HG03039 (cell line): ENCODE results near the gene ATP9A.
"Not testable (repeated sequence)": the region's sequence is repeated elsewhere in the genome, so short reads cannot be mapped to it uniquely, and the experiment has no call there.

ENCODE experiments used
- ATAC-seq: cut with Tn5 transposase; IDR thresholded peaks from one replicate; pipeline ENCODE4 v1.9.1; 2021; ENCODE audit warnings: mild to moderate bottlenecking, moderate library complexity; ENCODE audit not compliant: unreplicated experiment

Gene ATP9A

GRCh38 chr20:51584116-51584515 is 184.1 kb downstream of the ATP9A start:
- no peak for ATAC-seq

- no peak for ATAC-seq
Measured at GRCh38 chr20:51583499-51583898, 184.7 kb downstream of the ATP9A start.

GRCh38 chr20:51583073-51583472 is 185.1 kb downstream of the ATP9A start:
- ATAC-seq = no peak

- no peak for ATAC-seq
Measured at GRCh38 chr20:51581571-51581970, 186.6 kb downstream of the ATP9A start.

GRCh38 chr20:51579137-51579536 is 189.1 kb downstream of the ATP9A start:
- ATAC-seq = no peak

- no peak for ATAC-seq
Measured at GRCh38 chr20:51578145-51578459, 190.1 kb downstream of the ATP9A start.

GRCh38 chr20:51577432-51578144 is 190.6 kb downstream of the ATP9A start:
- ATAC-seq = no peak

- ATAC-seq = no peak
Measured at GRCh38 chr20:51575486-51575885, 192.7 kb downstream of the ATP9A start.

GRCh38 chr20:51574248-51575033 is 193.7 kb downstream of the ATP9A start:
- ATAC-seq = no peak

- no peak for ATAC-seq
Measured at GRCh38 chr20:51573576-51574243, 194.5 kb downstream of the ATP9A start.

GRCh38 chr20:51571460-51571794 is 196.8 kb downstream of the ATP9A start:
- no peak for ATAC-seq

GRCh38 chr20:51570739-51571459 is 197.3 kb downstream of the ATP9A start:
- ATAC-seq = no peak

GRCh38 chr20:51569815-51570738 is 198.1 kb downstream of the ATP9A start:
- ATAC-seq = no peak

- not testable (repeated sequence) for ATAC-seq
Measured at GRCh38 chr20:51568533-51568932, 199.7 kb downstream of the ATP9A start.

- no peak for ATAC-seq
Measured at GRCh38 chr20:51567622-51568021, 200.6 kb downstream of the ATP9A start.

- no peak for ATAC-seq
Measured at GRCh38 chr20:51566594-51566993, 201.6 kb downstream of the ATP9A start.

GRCh38 chr20:51565298-51566144 is 202.7 kb downstream of the ATP9A start:
- no peak for ATAC-seq

GRCh38 chr20:51563486-51564332 is 204.5 kb downstream of the ATP9A start:
- no peak for ATAC-seq

GRCh38 chr20:51563174-51563485 is 205.1 kb downstream of the ATP9A start:
- ATAC-seq = no peak
